IgD-negative memory B cell (primary cell): Measurements from ENCODE around the gene ZNF407. TPM values are rescaled to one million over a fixed set of nuclear protein-coding genes. Genes with fewer than 3 reads are reported as not detected.
A peak's percentile ranks its signal among the peaks of the same experiment; 100 is the strongest.

Source experiments
- H3K27ac Mint-ChIP-seq, 3 donors: one replicate each; pipeline ENCODE4 v1.8.0; 2020 to 2022; ENCODE audit warnings: mild to moderate bottlenecking in 3 of 3, mixed read lengths in 3 of 3, moderate library complexity in 1 of 3
- H3K27me3 Mint-ChIP-seq: one replicate; pipeline ENCODE4 v1.8.0; 2021; ENCODE audit warnings: mixed read lengths
- H3K36me3 Mint-ChIP-seq: one replicate; pipeline ENCODE4 v1.8.0; 2020; ENCODE audit warnings: mild to moderate bottlenecking, mixed read lengths
- H3K4me1 Mint-ChIP-seq, 3 donors: one replicate each; pipeline ENCODE4 v1.8.0; 2020 to 2022; ENCODE audit warnings: mixed read lengths in 3 of 3, mild to moderate bottlenecking in 1 of 3
- H3K4me3 Mint-ChIP-seq, 4 donors: one replicate each; pipeline ENCODE4 v1.8.0; 2020 to 2022; ENCODE audit warnings: mild to moderate bottlenecking in 4 of 4, mixed read lengths in 4 of 4, moderate library complexity in 3 of 4
- H3K9me3 Mint-ChIP-seq, 3 donors: one replicate each; pipeline ENCODE4 v1.8.0; 2020 to 2021; ENCODE audit warnings: mixed read lengths in 3 of 3, mild to moderate bottlenecking in 1 of 3
- polyA plus RNA-seq: library from polyadenylated mRNA; unstranded; fragments of 300-500 nt; fragmentation: Illumina TruSeq; gene quantifications from one replicate; pipeline ENCODE4 v1.2.3, GENCODE V29; 2021

Gene ZNF407
- polyA plus RNA-seq, 1 donor from 2014 or later = 3.8 TPM

DNA sequence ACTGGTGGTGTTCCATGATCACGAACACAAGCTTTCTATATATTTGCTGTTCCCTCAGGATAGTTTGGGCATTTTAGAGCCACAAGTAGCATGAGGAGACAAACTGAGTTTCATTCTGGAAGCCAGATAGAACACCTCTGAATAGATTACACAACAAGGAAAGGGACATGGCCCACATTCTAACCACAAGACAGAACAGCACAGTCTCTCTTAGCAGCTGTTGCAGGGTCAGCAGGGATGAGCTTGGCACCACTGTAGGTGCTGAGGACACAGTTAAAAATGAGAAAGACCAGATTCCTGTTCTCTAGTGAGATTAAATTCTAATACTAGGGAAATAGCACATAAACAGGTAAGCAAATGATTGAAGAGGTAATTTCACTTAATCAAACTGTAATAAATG lies 235.3 kb downstream of the ZNF407 start:
- H3K4me3 Mint-ChIP-seq = no peak overlapping the region
- H3K27me3 Mint-ChIP-seq = no peaks in the 10 kb centered on the region
- no peaks in the 10 kb centered on the region for H3K9me3 Mint-ChIP-seq
- H3K36me3 Mint-ChIP-seq = peaks cover 14% of the 10 kb centered on the region
- no peaks in the 10 kb centered on the region for H3K4me1 Mint-ChIP-seq
- H3K27ac Mint-ChIP-seq = no peak overlapping the region

DNA sequence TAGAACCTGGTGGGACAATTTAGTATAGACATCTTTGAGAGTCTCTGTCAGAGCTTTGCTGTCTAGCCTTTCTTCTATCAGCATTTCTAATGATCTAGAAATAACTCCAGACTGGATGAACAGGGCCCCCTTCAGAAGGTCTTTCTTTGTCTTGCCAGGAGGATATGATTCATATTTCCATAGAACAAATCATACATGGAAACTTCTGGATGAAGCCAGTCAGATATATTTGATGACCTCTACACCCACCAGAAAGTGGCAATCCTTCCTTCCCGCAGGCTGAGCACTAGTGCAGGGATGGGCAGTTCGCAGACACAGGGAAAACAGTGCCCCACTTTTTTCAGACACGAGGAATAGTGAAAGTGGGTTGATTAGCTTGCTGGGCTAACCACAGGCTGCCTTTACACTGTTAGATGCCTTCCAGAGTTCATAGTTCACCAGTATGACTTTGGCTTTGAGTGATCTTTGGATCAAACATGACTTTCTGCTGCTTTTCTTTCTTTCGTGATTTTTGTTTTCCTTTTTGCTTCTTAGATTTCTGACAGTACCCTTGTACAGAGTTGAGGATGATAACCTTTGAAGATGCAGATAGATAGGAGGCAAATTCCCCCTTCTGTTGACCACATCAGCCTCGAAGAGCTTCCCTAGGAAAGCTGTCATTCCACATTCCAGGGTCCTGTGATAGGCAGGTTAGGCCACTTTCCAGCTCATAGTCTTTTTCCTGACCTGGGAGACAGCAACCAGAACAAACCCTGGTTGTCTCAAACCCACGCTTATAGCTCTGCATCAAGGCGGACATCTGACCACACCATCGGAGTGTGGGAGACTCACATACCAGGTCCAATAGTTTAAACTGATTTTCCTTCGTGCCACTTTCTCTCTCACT lies 237.0 kb downstream of the ZNF407 start:
- H3K4me3 Mint-ChIP-seq = no peak overlapping the region
- no peaks in the 10 kb centered on the region for H3K4me1 Mint-ChIP-seq
- no peaks in the 10 kb centered on the region for H3K9me3 Mint-ChIP-seq
- peaks cover 15% of the 10 kb centered on the region for H3K36me3 Mint-ChIP-seq
- no peaks in the 10 kb centered on the region for H3K27me3 Mint-ChIP-seq
- H3K27ac Mint-ChIP-seq = peak overlapping the region in 1 of 3 donors; percentile 9

- no peak overlapping the region for H3K4me3 Mint-ChIP-seq
- no peaks in the 10 kb centered on the region for H3K27me3 Mint-ChIP-seq
- H3K36me3 Mint-ChIP-seq = peaks cover 19% of the 10 kb centered on the region
- H3K9me3 Mint-ChIP-seq = no peaks in the 10 kb centered on the region
- peaks cover 0 to 4% (median 3%) of the 10 kb centered on the region in 3 donors for H3K4me1 Mint-ChIP-seq
- H3K27ac Mint-ChIP-seq = peak overlapping the region in 1 of 3 donors; percentile 61
These were observed 238.8 kb downstream of the ZNF407 start for GRCh38 chr18:74836296-74837139.

DNA sequence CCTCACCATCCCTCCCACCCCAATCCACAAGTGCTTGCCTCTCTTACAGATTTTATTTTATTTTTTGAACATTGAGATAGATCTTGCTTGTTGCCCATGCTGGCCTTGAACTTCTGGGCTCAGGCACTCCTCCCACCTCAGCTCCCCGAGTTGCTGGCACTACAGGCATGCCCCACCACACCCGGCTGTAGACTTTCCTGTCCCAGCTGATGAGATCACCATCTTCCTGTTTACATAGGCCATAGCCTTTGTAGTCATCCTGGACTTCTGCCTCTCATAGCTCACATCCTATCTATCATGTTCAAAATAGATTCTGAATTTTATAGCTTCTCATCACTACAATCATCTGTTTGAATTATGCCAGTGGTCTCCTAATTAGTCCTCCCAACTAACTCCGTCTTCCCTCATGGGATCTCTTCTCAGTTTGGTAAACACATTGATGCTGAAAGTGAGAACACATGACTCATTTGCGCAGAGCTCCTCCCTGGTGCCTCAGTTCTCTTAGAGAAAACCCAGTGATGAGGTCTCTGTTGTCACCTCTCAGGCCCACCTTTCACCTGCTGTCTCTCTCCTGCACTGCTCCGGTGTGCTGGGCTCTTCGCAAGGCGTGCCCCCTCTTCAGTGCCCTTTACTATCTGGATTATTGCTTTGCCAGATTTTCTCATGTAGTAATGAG lies 243.0 kb downstream of the ZNF407 start:
- no peaks in the 10 kb centered on the region for H3K27me3 Mint-ChIP-seq
- H3K4me1 Mint-ChIP-seq = peaks cover 0 to 4% (median 3%) of the 10 kb centered on the region in 3 donors
- peak overlapping the region in 1 of 4 donors; percentile 19 for H3K4me3 Mint-ChIP-seq
- H3K27ac Mint-ChIP-seq = peak overlapping the region in 1 of 3 donors; percentile 73
- H3K9me3 Mint-ChIP-seq = no peaks in the 10 kb centered on the region
- H3K36me3 Mint-ChIP-seq = peaks cover 21% of the 10 kb centered on the region

GRCh38 chr18:74841248-74841647 lies 243.6 kb downstream of the ZNF407 start:
- H3K27ac Mint-ChIP-seq = peak overlapping the region in 1 of 3 donors; percentile 73
- peaks cover 0 to 4% (median 3%) of the 10 kb centered on the region in 3 donors for H3K4me1 Mint-ChIP-seq
- peak overlapping the region in 1 of 4 donors; percentile 39 for H3K4me3 Mint-ChIP-seq

DNA sequence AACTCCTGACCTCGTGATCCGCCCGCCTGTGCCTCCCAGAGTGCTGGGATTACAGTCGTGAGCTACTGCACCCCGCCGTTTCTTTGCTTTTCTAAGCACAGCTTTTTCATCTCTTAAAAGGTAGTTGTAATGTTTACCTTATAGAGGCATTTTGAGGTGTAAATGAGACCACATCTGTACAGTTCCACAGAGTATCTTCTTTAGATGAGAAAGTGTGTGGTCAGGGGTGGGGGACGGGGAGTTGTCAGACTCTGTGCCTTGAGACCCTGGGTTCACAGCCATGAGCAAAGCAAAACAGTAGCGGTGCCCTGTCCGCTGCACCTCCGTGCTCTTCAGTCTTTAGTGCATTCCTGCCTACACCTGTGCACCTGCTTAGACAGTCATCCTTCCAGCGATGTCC lies 251.6 kb downstream of the ZNF407 start:
- peak overlapping the region in 1 of 3 donors; percentile 77 for H3K27ac Mint-ChIP-seq
- H3K9me3 Mint-ChIP-seq = no peaks in the 10 kb centered on the region
- no peaks in the 10 kb centered on the region for H3K4me1 Mint-ChIP-seq
- H3K4me3 Mint-ChIP-seq = no peak overlapping the region
- no peaks in the 10 kb centered on the region for H3K27me3 Mint-ChIP-seq
- peaks cover 7% of the 10 kb centered on the region for H3K36me3 Mint-ChIP-seq

More at GRCh38 chr18:74841248-74841647, 243.6 kb downstream of the ZNF407 start:
- Mint-ChIP-seq H3K9me3 (no peaks in the 10 kb centered on the region), H3K27me3 (no peaks in the 10 kb centered on the region), H3K36me3 (peaks cover 21% of the 10 kb centered on the region)

DNA sequence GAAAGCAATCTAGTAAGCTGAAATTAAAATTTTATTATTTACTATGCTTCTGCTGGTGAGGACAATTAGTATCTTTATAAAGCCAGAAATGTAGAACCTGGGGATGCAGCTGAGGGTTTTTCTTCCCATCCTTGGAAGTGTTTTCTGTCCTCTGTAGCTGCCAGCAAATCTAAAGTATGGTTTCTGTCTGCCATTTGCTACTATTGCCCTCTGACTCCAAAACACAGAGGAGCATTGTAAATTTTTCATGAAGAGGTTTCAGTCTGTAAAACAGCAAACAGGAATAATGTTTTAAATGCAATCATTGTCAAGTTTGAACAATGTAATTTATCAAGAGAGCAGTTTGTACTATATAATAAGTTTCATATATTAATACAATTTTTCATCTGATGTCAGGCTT lies 258.8 kb downstream of the ZNF407 start:
- Mint-ChIP-seq H3K4me1 (no peaks in the 10 kb centered on the region), H3K36me3 (no peaks in the 10 kb centered on the region), H3K4me3 (no peak overlapping the region), H3K27me3 (no peaks in the 10 kb centered on the region), H3K27ac (no peak overlapping the region), H3K9me3 (no peaks in the 10 kb centered on the region)

DNA sequence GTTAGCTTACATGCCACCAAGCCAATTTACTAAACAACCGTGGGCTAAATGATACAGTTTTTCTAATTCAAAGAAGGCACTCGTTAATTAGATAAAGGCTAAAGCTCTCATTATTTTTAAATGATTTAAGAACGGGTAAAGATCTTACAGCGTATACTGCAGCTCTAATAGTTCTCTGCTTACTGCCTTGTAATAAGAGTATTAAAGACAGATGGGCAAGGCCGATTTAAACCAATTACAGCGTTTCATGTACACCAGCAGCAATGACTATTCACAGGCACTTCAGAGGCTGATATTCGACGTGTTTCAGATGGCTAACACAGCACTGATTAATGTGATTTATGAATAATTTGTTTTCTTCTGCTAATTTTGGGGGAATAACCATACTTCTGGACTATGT lies 259.3 kb downstream of the ZNF407 start:
- H3K27ac Mint-ChIP-seq = no peak overlapping the region
- no peak overlapping the region for H3K4me3 Mint-ChIP-seq
- no peaks in the 10 kb centered on the region for H3K4me1 Mint-ChIP-seq
- no peaks in the 10 kb centered on the region for H3K9me3 Mint-ChIP-seq
- H3K27me3 Mint-ChIP-seq = no peaks in the 10 kb centered on the region
- H3K36me3 Mint-ChIP-seq = no peaks in the 10 kb centered on the region

- no peak overlapping the region for H3K27ac Mint-ChIP-seq
- no peaks in the 10 kb centered on the region for H3K9me3 Mint-ChIP-seq
- no peak overlapping the region for H3K4me3 Mint-ChIP-seq
- no peaks in the 10 kb centered on the region for H3K36me3 Mint-ChIP-seq
- no peaks in the 10 kb centered on the region for H3K4me1 Mint-ChIP-seq
- no peaks in the 10 kb centered on the region for H3K27me3 Mint-ChIP-seq
These were observed 260.2 kb downstream of the ZNF407 start for GRCh38 chr18:74857901-74858300.

DNA sequence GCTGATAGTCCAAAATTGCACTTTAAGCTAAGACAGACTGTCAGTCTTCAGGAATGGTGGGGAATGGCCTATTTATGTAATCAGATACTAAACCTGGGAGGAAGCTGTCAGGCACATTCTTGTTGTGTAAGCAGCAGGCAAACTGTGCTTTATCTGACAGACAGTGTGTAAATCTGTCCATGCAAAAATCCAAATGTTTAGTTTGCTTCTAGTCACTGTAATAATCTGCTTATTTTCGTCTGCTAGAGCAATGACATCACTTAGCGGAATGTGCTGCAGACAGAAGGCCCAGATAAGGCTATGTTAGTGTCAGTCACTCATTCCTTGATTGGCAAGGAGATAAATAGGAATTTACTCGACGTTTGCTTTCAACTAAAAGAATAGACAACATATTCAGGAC lies 263.5 kb downstream of the ZNF407 start:
- H3K36me3 Mint-ChIP-seq = no peaks in the 10 kb centered on the region
- H3K27ac Mint-ChIP-seq = no peak overlapping the region
- H3K9me3 Mint-ChIP-seq = no peaks in the 10 kb centered on the region
- H3K4me1 Mint-ChIP-seq = no peaks in the 10 kb centered on the region
- no peaks in the 10 kb centered on the region for H3K27me3 Mint-ChIP-seq
- no peak overlapping the region for H3K4me3 Mint-ChIP-seq

GRCh38 chr18:74862094-74862493 lies 264.4 kb downstream of the ZNF407 start:
- H3K4me1 Mint-ChIP-seq = no peaks in the 10 kb centered on the region
- no peaks in the 10 kb centered on the region for H3K27me3 Mint-ChIP-seq
- H3K4me3 Mint-ChIP-seq = no peak overlapping the region
- H3K36me3 Mint-ChIP-seq = no peaks in the 10 kb centered on the region
- H3K27ac Mint-ChIP-seq = no peak overlapping the region
- no peaks in the 10 kb centered on the region for H3K9me3 Mint-ChIP-seq

- no peak overlapping the region for H3K27ac Mint-ChIP-seq
- peaks cover 2 to 10% (median 10%) of the 10 kb centered on the region in 3 donors for H3K4me1 Mint-ChIP-seq
These were observed 268.9 kb downstream of the ZNF407 start for GRCh38 chr18:74866577-74866976.

DNA sequence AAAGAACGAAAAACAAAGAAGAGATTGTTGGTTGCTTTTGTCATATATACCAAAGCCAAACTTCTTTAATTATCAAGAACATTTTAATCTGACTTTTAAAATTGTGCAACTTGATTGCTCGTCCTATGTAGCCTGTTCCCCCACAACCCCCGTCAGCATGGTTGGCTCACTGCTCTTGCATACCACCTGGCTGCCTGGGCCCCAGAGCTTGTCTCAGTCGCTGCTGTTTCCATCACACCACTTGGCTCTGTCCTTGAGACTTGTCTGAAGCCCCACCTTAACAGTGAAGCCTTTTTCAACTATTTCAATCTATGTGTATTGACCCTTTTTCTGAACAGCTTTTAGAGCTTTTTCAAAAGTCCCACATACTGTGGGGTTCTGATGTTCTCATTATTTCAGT lies 270.8 kb downstream of the ZNF407 start:
- Mint-ChIP-seq H3K27me3 (no peaks in the 10 kb centered on the region), H3K4me1 (peaks cover 2 to 10% (median 10%) of the 10 kb centered on the region in 3 donors), H3K27ac (no peak overlapping the region), H3K4me3 (no peak overlapping the region), H3K36me3 (no peaks in the 10 kb centered on the region), H3K9me3 (no peaks in the 10 kb centered on the region)

More at GRCh38 chr18:74866577-74866976, 268.9 kb downstream of the ZNF407 start:
- Mint-ChIP-seq H3K27me3 (no peaks in the 10 kb centered on the region), H3K9me3 (no peaks in the 10 kb centered on the region), H3K4me3 (no peak overlapping the region), H3K36me3 (no peaks in the 10 kb centered on the region)

- Mint-ChIP-seq H3K4me3 (no peak overlapping the region), H3K27me3 (no peaks in the 10 kb centered on the region), H3K27ac (no peak overlapping the region), H3K9me3 (no peaks in the 10 kb centered on the region), H3K4me1 (peaks cover 2 to 10% (median 10%) of the 10 kb centered on the region in 3 donors), H3K36me3 (no peaks in the 10 kb centered on the region)
These were observed 272.5 kb downstream of the ZNF407 start for GRCh38 chr18:74869904-74870863.
